Stimulated activated CD4-positive, alpha-beta T cell treated with anti-CD3 and anti-CD28 coated beads, Interleukin-15, amount 100 ng/mL, for 1 hour (primary cell): ENCODE results near the gene PLCB1.
"Not testable (repeated sequence)": the region's sequence is repeated elsewhere in the genome, so short reads cannot be mapped to it uniquely, and the experiment has no call there.

ENCODE experiments used
- DNase-seq, 2 donors: peaks; one replicate each; pipeline ENCODE4 v3.0.0-alpha.2; 2020; ENCODE audit warnings: low read depth in 1 of 2, low spot score in 1 of 2

Gene PLCB1

DNA sequence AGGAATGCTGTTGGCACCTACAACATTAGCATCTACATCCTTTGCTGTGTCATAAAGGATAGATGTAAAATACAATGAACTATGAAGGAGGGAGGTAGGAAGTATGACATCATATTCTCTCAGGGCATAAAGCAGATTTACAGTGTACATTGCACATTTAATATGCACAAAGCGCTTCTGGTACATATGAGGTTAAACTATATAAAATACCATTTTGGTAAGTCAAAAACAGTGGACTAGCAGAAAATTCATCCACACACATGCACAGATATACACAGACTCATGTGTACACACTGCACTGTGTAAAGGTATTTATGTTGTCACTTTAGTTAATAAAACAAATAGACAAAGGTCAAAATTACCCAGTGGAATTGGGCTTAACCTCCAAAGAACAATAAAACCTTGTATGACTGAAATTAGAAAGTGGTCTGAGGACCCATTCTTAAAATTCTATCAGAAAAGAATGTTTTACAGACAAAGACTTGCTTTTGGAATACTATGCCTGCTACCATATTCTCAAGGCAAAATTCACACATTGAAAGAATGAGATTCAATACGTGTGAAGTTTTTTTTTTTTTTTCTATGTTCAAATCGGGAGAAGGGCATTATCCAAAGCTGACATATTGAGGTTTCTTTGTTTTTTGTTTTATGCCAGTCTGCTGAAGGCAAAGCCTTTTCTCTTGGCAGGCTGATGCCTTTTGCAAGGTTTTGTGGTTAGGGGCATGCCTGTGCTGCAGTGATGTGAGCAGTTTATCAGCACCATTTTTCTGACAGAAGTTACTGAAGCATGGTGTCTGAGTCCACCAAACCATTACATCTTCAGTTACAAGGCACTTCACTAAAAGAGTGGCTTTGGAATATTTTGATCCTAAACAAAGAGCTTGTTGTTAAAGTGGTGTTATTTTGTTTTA, 199.0 kb downstream of the PLCB1 start:
- no peak for DNase-seq

DNA sequence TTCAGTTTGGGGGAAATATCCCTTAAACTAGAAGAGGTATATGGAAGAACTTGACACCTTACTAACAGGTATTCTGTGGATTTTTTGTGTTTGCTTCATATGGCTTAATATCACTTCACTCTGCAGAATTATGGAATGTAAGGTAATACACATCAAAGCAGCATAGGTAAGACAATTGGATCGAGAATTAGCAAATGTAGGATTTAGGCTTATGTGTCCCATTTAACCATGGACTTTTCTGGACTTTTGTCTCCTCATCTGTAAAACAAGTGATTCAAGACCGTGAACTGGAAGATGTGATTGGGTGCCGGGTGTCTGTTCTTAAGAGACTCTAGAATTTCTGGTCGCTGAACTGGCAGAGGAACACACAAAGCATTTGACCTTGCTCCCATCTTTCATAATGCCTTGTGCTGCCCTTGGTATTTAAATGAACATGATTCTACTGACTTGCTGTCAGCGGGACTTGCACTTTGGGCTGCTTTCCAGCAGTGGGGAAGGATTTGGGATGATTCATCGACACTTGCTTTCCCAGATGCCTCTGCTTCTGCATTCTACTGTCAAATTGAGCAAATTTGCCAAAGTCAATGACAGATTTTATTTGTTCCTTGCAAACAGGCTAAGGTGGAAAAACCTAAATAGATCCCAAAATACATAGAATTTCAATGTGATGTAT, 199.8 kb downstream of the PLCB1 start:
- DNase-seq: no peak

DNA sequence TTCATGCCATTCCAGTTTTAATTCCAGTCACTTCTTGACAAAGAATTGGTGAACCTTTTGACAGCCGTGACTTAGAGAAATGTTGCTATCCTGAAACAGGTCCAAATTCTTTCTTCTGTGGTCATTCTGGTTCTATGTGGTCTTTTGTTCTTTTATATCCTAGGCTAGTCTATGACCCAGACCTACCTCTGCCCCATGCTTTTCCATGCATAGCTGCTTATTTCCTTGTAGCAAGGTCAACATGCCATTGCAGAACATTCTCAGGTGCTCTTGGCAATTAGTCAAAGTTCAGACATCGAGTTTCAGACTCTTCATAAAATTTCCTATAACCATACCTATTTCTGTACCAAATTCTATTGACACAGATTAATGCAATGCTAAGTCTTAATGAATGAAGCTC, 202.6 kb downstream of the PLCB1 start:
- DNase-seq: no peak

DNA sequence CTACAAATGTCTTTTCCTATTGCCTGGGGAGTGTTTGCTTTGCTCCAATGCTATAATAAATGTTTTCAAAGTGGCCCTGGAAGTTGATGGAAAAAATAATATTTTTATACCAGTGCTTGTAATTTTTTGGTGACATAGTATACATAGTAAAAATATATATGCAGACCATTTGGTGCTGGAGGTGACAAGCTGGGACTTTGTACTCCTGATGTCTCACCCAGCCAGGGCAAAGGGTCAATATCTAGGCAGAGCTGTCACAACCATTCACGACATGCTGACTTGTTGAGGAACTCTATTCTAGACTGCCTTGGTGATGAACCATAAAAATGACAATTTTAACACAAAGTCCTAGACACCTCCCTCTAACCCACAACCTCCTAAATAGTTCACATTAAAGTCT, 203.0 kb downstream of the PLCB1 start:
- DNase-seq: no peak

DNA sequence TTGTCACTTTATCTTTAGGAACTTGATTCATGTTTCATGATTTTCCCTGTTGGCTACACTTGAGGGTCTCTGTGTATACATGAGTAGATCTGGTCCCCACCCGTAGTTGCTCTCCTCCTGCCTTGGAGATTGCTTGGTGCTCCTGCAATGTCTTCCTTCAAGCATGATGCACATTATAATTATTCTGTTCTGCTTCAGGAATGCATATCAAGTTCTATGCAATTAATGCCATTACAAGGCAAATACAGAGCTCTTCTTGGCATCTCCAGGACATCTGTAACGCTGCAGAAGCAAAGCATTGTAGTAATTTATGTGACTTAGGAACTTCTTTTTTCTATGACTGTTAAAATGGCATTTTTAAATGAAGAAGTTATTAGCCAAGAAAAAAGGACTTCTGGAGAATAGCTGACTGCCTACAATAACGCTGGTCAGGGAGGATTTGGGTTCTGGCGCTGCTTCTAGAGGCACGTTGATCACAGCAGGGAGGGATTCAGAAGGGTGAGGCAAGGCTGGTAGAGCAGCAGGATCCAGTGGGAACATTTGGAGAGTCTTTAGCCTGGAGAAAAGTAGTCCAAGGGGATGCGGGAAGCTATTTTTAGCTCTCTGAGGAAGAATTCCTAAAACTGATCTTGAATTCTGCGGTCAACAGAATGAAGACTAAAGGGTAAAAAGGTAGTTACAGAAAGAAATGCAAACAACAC, 203.6 kb downstream of the PLCB1 start:
- DNase-seq: no peak

DNA sequence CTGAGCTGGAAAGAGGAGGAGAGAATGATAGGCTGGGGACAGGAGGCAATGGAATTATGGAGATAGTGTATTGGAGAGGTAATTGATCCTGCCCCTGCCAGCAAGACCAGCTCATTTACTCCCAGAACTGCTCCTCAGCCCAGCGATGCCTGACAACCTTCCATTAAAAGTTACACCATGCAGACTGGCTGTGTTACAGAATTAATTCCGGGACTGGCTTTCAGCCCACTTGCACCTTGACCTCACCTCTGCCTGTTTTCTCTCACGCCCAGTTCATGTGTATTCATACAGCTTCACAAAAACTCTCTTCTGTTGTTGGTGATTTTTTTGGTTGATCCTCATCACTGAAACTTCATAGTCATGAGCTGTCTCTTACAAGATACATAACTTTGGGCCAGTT, 207.3 kb downstream of the PLCB1 start:
- no peak for DNase-seq

DNA sequence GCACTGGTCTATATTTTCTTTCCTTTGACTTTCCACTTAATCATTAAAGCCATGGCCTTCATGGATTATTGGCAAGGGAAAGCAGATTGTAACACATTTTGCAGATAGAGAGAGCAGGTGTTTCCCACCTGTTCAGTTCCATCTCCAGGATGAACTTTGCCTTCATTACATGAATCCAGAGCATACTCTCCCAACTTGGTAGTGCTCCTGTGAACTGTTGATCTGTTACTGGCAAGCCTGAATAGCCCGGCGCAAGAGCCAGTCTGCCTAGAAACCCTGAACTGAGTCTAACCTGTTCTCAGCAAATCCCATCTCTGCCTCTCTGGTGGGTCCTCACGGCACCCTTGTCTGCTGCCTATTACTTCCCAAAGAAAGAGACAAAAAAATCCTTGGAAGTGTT, 210.3 kb downstream of the PLCB1 start:
- DNase-seq: no peak

DNA sequence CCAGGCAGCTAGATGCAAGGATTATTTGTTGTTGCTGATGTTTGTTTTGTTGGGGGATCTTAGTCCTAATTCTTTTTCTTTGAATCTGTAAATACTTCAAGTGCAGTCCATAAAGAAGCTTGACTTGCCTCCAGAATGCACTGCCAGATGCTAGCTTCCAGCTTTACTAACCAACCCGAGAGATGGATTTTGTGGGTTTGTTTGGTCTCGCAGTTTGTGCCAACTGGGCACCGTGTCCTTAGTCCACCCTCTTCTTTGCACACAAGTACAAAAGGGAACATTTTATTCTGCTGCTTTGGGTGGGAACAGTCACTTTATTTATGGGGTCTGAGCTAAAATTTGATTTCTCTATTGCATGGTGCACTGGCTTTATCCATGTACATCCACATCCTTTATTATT, 212.0 kb downstream of the PLCB1 start:
- no peak for DNase-seq

DNA sequence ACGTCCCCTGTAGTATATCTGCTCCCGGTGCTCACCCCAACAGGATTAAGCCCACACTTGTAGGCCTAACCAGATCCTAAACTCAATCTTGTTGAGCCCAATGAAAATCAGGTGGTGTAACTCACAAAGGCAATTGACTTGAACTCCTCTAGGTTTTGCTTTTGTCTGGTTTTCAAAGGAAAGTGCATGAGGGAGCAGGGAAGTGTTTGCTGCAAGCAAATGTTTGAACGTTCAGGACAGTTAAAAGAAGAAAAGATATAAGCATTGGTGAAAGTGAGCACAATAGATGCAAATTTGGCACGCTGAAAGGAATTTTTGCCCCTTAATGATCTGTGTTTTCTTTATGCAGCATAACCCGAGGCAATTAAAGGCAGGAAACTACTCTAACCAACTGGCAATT, 212.6 kb downstream of the PLCB1 start:
- no peak for DNase-seq

DNA sequence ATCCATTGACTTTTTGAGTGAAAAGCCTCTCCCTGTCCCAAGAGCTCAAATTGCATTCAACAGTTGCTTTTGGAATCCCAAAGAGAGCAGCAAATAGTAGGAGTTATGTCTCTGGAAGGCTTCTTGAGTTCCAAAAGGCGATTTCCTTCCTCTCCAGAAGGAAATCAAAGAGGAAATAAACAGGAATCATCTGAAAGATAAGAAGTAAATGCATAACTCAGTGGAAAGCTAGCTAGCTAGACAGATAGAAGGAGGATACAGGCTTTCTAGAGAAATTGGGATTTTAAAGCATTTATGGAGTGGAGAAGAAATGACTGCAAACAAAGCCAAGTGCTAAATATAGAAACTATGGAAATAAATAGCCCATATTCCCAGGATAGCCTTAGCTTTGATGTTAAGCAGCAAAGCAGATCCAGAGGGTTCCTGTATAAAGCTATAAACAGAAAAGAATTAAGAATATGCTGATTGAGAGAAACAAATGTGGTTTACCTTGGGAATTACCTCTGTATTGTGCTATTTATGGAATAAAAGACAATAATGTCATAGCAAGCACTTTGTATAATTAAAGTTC, 214.7 kb downstream of the PLCB1 start:
- DNase-seq: no peak

DNA sequence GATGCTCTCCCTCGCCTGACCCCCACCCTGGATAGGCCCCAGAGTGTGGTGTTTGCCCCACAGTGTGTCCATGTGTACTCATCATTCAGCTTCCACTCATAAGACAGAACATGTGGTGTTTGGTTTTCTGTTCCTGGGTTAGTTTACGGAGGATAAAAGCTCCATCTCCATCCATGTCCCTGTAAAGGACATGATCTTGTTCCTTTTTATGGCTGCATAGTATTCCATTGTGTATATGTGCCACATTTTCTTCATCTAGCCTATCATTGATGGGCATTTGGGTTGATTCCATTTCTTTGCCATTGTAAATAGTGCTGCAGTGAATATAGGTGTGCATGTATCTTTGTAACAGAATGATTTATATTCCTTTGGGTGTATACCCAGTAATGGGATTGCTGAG, 218.2 kb downstream of the PLCB1 start:
- not testable (repeated sequence) for DNase-seq

DNA sequence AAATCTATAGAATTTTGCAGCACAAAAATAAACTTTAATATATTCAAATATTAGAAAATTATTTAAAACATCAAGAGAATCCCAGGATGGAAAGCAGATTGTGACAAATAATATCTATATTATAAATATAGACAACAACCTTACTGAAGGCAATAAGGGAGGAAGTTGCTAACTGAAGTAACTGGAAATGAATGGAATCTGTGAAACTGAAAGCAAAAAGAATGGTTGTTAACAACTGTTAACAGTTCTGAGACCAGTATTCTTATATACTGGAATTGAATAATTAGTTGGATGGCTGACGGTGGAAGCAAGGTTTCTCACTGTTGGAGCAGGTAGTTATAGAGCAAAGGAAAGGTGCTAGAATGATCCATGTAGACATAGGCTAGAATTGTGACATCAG, 220.4 kb downstream of the PLCB1 start:
- no peak for DNase-seq

DNA sequence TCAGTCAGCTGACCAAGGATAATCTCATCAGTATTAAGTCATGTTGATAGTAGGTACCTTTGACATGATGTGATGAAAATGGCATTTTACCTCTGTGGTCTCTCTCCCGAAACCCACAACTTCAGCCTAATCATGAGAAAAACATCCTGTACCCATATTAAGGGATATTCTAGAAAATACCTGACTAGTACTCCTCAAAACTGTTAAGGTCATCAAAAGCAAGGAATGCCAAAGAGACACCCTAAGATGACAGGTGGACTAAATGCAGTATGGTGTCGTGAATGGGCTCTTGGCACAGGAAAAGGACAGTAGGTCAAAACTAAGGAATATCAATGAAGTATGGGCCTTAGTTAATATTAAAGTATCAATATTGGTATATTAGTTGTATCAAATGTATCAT, 221.4 kb downstream of the PLCB1 start:
- DNase-seq: no peak

DNA sequence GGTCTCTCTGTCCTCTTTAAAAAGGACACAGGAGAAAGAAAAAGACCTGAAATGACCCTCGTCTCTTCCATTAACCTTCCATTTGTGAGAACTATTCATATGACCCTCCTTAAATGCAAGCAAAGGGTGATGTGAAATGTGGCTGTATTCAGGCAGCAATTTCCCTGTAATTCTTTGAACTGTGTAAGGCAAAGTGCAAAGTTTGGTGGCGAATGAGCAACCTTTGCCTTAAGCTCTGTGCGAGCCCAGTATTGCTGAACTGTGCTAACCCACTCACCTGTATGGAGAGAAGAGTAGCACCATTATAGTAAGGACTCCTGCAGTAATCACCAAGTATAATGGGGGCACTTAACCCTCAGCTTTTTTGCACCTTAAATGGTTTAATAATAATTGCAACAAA, 223.4 kb downstream of the PLCB1 start:
- DNase-seq: no peak

DNA sequence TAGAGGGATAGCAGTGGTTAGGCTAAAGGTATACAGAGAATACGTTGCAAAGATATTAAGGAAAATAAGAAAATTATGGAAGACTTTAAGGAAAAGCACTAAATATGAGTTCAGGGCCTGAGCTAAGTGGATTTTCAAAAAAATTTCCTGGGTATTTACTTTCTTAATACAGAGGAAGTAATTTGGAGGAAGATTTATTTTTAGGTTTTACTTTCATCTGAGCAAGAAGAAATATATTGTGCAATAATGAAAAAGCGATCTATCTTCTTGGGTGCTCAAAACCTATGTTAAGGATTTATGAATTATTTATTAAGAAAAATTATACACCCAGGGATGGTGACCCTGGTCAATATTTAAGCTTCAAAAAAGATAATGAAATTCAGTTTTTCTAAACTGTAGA, 224.7 kb downstream of the PLCB1 start:
- no peak for DNase-seq

DNA sequence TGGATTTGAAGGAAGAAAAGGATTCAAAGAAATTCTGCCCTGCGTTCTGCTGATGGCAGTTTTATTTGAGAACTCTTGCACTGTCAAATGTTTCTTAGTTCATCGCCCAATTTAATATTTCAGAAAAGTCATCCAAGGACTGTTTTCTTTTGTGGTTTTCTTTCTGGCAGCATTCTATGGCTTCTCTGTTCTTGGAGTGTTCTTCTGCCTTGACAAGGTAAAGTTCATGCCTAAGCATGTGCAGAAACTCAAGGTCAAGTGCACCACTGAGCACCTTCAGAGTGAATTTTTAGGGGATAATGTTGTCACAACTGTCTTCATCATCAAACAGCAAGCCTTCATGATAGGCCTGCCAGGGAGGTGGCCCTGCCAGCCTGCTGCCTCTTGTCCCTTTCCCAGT, 225.6 kb downstream of the PLCB1 start:
- DNase-seq: no peak

DNA sequence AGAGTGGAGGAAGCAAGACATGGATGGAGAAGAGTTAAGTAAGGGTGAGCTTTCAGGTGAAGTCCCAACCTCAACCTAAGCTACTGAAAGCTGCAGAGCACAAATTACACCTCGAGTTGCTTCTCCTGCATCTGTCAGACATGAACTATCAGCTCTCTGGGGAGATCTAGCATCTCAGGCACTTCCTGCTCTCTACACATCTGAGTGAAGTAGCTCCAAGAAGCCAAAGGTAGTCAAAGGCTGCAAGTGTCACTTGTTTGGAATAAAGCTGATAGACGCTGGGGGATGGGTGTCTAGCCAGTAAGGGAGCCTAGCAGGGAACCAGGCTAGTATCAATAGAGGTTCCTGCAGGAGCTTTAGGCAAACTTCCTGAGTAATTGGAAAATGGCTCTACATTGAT, 228.0 kb downstream of the PLCB1 start:
- DNase-seq: no peak

DNA sequence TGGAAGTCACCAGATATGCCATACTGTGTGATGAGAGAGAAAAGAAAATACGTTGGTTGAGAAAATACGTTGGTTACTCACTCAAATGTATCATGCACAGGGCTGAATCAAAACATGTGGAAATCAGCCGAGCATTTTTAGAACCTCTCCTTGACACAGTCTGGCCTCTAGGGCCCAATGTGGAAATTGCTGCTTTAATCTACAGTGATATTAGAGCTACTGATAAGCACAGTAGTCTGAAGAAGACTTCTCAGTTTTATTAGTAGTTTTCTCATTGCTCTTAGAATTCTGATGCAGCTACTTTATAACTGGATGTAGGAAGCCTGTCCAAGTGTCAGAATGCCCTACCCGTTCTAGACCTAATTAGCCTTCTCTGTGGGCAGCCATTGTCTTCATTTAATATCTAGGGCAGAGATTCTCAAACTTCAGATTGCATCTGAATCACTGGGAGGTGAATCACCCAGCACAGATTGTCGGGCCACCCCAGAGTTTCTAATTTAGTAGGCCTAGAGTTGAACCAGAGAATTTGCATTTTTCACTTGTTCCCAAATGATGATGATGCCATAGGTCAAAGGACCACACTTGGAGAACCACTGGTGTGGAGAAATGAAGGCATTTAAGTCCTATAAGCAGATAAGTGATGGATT, 229.1 kb downstream of the PLCB1 start:
- DNase-seq: no peak

DNA sequence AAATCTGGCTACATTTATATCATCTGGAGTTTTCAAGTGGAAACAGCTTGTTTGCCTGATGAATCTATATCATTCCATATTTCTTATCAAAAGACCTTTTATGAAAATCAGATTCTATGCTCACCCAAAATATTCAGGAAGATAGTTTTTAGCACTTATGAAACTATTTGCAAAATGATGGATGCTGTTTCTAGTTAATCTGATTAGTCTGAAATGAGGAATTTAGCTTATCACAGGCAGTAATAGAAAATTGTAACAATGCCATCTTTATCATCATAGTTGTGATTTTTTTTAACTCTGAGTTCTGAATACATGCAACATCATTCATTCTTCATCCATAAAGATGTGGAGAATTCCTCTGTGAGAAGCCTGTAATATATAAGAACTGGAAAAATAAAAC, 229.7 kb downstream of the PLCB1 start:
- DNase-seq: no peak

DNA sequence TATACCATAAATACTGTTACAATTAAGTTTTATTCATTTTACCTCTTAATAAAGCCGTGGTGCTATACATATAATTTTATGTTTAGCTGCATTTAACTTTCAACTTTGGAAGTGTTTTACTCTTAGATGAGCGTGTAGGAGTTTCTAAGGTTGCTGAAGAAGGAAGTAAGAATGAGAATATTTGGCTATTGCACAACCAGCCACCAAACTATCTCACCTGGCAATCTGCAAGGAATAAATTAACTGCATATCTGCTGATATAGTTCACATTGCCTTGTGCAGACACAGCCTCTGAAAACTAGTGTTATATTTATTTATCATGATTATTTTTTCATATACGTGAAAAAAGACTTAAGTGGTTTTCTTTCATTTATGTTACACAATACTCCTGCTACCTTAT, 230.4 kb downstream of the PLCB1 start:
- DNase-seq: no peak
